Body of pancreas (tissue), 4 donors: Measurements from ENCODE around the gene WDR11. TPM values are rescaled to one million over a fixed set of nuclear protein-coding genes. Genes with fewer than 3 reads are reported as not detected.
A peak's percentile ranks its signal among the peaks of the same experiment; 100 is the strongest.

Source experiments
- ATAC-seq: fragments of 150-250 bp; one replicate; pipeline ENCODE4 v1.9.1; 2016
- DNase-seq, 4 donors: peaks; one replicate each; pipeline ENCODE4 v3.0.0-alpha.2; 2019
- H3K27ac ChIP-seq, 4 donors: fragments of 200-600 bp; sonication (generic); 1 replicate in 3 of 4; 2 replicates in 1 of 4; pipeline versions ENCODE4 v1.5.1 to v1.6.1; 2016 to 2019; ENCODE audit warnings: mild to moderate bottlenecking in 1 of 4, mixed read lengths in 1 of 4, moderate library complexity in 1 of 4
- H3K27me3 ChIP-seq, 2 donors: fragments of 200-600 bp; sonication (generic); one replicate each; pipeline ENCODE4 v1.6.0; 2016; ENCODE audit warnings: mild to moderate bottlenecking in 1 of 2
- H3K36me3 ChIP-seq, 2 donors: fragments of 200-600 bp; sonication (generic); replicated peaks in 1 of 2; 2 replicates each; pipeline ENCODE4 v1.5.1; 2016; ENCODE audit warnings: low read depth in 2 of 2; ENCODE audit not compliant: insufficient read depth in 1 of 2
- H3K4me1 ChIP-seq: fragments of 200-600 bp; sonication (generic); one replicate; pipeline ENCODE4 v1.6.0; 2016
- H3K4me3 ChIP-seq, 2 donors: fragments of 200-600 bp; sonication (generic); 1 replicate in 1 of 2; 2 replicates in 1 of 2; pipeline ENCODE4 v1.5.1; 2016 to 2019
- H3K9me3 ChIP-seq, 3 donors: fragments of 200-600 bp; sonication (generic); 1 replicate in 2 of 3; 2 replicates in 1 of 3; pipeline ENCODE4 v1.5.1; 2016
- CTCF ChIP-seq, 7 experiments: fragments of 450-650 bp in 4 of 7; fragments of 200-600 bp in 3 of 7; sonication (generic) in 3 of 7; IDR thresholded peaks; one replicate each; pipeline ENCODE4 v1.5.1; 2016 to 2019; ENCODE audit warnings: antibody characterized with exemption in 7 of 7
- POLR2A ChIP-seq, 3 donors: fragments of 450-650 bp; IDR thresholded peaks; one replicate each; pipeline ENCODE4 v1.6.1; 2016; ENCODE audit warnings: antibody characterized with exemption in 3 of 3, mild to moderate bottlenecking in 2 of 3
- WGBS, 2 donors: methylation state at CpG; one replicate each; pipeline ENCODE4 v1.1.5; 2017; 5-methylcytosine and 5-hydroxymethylcytosine counted together
- intact Hi-C: fragments of 100-400 bp; cut with DNase I; formaldehyde crosslinking; loops from one replicate; pipeline ENCODE4 v1.15.1; 2023
- total RNA-seq, 2 donors: library from RNA; depleted of rRNA; stranded (reverse); fragments of >200 nt; gene quantifications; one replicate each; pipeline ENCODE4 v1.1.0, GENCODE V29; 2016

The WDR11 gene
- 10 to 100 TPM; 24.7 to 43.3 TPM for total RNA-seq

GRCh38 chr10:120850911-120851865 lies at the start of gene WDR11:
Gene WDR11 (plus strand): TSS chr10:120851362. CDS start chr10:120851421, 59 bp downstream.
- H3K4me1 ChIP-seq, result peaks cover 19% of the 10 kb centered on the region
- peak; percentile 89 to 94 (median 90) for DNase-seq
- intact Hi-C loops, result no loop called here

DNA sequence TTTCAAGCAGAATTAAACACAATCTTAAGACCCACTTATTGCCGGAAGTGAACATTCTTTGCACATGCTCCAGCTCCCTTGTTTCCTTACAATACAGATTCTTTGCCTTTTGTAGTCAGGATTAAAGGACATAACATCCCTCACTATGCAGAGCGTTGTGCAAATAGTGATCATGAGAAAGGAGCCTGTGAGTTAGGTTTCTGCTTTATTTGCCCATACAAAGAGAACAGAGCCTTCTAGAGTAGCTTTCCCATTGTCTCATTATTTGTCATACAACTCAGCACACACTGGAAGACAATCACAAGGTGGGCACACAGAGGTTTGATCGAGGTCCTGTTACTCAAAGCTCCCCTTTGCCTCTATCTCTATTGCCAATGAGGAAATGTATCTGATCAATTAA lies 48.2 kb upstream of the WDR11 start:
- intact Hi-C loops, result no loop called here
- no peak for DNase-seq
- no peak overlapping the region for H3K27ac ChIP-seq
- H3K9me3 ChIP-seq, result no peaks in the 10 kb centered on the region
- no peaks in the 10 kb centered on the region for H3K4me1 ChIP-seq
- no peak overlapping the region for H3K4me3 ChIP-seq
- ATAC-seq, result no peak
- TF ChIP-seq POLR2A (IDR thresholded peaks at IDR 0.05) (no peak), CTCF (IDR thresholded peaks at IDR 0.05) (no peak)
- no peaks in the 10 kb centered on the region for H3K36me3 ChIP-seq
- 35 to 38% methylated on average over 3 of the region's 3 CpGs for WGBS, 2 donors
- no peaks in the 10 kb centered on the region for H3K27me3 ChIP-seq

More at GRCh38 chr10:120850911-120851865, at the start of gene WDR11:
- ATAC-seq, result peak; percentile 98
- WGBS, 2 donors, result 3 to 6% methylated on average over 28 to 45 of the region's 45 CpGs
- Histone ChIP-seq H3K4me3 (peak within 1 kb of the TSS; percentile 69 to 76), H3K9me3 (no peaks in the 10 kb centered on the region), H3K27me3 (no peaks in the 10 kb centered on the region), H3K27ac (peak within 1 kb of the TSS; percentile 57 to 92 (median 78)), H3K36me3 (no peaks in the 10 kb centered on the region)
- TF ChIP-seq CTCF (IDR thresholded peaks at IDR 0.05), result peak in 1 of 7 experiments; percentile 6
- peak; percentile 70 to 97 (median 95) for TF ChIP-seq POLR2A (IDR thresholded peaks at IDR 0.05)

GRCh38 chr10:120803972-120804371 lies 47.2 kb upstream of the WDR11 start:
- ATAC-seq (no peak), DNase-seq (no peak)
- H3K27ac ChIP-seq, result no peak overlapping the region
- no peaks in the 10 kb centered on the region for H3K36me3 ChIP-seq
- WGBS, 2 donors, result 50 to 71% methylated on average over 5 of the region's 5 CpGs
- no peak overlapping the region for H3K4me3 ChIP-seq
- H3K27me3 ChIP-seq, result no peaks in the 10 kb centered on the region
- no peaks in the 10 kb centered on the region for H3K9me3 ChIP-seq
- H3K4me1 ChIP-seq, result no peaks in the 10 kb centered on the region
- no peak for TF ChIP-seq CTCF (IDR thresholded peaks at IDR 0.05)
- TF ChIP-seq POLR2A (IDR thresholded peaks at IDR 0.05), result no peak
- intact Hi-C loops, result no loop called here

DNA sequence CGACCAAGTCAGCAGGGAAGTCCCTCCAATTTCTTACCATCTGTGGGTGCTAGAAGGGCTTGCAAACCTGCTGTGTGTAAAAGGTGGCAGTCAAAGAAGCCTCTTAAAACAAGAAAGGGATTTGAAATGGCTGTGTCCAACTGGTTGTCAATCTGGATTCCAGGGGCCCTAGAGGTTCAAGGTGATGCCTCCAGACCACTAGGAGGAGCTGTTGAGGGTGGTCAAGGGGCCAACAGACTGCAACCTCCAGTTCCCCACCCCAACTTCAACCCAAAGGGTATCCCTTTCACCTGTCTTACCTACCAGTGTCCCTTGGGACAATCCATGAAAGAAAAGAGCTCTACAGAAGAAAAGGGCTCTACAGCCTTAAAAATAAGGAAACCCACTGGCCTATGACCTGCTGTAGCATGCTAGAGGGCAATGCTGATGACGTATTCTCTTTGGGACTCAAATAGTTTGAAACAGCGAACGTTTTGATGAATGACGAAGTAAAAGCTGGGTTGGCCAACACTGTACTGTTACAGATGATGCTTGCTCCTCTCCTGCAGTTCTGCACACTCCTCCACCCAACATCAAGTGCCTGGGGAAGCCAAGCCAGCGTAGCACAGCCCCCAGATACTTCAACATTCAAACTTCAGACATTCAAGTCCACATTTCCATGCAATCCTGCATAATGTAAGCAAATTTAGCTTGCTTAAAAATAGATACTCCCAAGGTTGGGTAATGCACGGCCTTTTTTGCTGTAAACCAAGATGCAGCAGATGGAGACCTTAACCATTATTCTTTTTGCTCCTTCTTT lies 45.9 kb upstream of the WDR11 start:
- H3K27ac ChIP-seq, result no peak overlapping the region
- H3K4me1 ChIP-seq, result no peaks in the 10 kb centered on the region
- DNase-seq, result no peak
- H3K9me3 ChIP-seq, result no peaks in the 10 kb centered on the region
- H3K4me3 ChIP-seq, result no peak overlapping the region
- intact Hi-C loops, result no loop called here
- H3K36me3 ChIP-seq, result no peaks in the 10 kb centered on the region
- TF ChIP-seq POLR2A (IDR thresholded peaks at IDR 0.05), result no peak
- no peak for TF ChIP-seq CTCF (IDR thresholded peaks at IDR 0.05)
- H3K27me3 ChIP-seq, result no peaks in the 10 kb centered on the region
- whole genome bisulfite sequencing, 2 donors, result 67 to 68% methylated on average over 7 of the region's 7 CpGs
- no peak for ATAC-seq
